Activated naive CD8-positive, alpha-beta T cell (primary cell): ENCODE data around the gene TAL1.

ENCODE experiments used
- H3K27ac Mint-ChIP-seq: one replicate; pipeline ENCODE4 v1.8.0; 2021; ENCODE audit warnings: mixed read lengths
- H3K27me3 Mint-ChIP-seq: one replicate; pipeline ENCODE4 v1.8.0; 2021; ENCODE audit warnings: mixed read lengths
- H3K36me3 Mint-ChIP-seq: one replicate; pipeline ENCODE4 v1.8.0; 2021; ENCODE audit warnings: mixed read lengths
- H3K4me1 Mint-ChIP-seq: one replicate; pipeline ENCODE4 v1.8.0; 2021; ENCODE audit warnings: low read depth, mixed read lengths
- H3K4me3 Mint-ChIP-seq: one replicate; pipeline ENCODE4 v1.8.0; 2021; ENCODE audit warnings: mild to moderate bottlenecking, mixed read lengths
- H3K9me3 Mint-ChIP-seq: one replicate; pipeline ENCODE4 v1.8.0; 2021; ENCODE audit warnings: low read depth, mixed read lengths

TAL1 gene

GRCh38 chr1:47190509-47190855, 41.5 kb downstream of the TAL1 start:
- Mint-ChIP-seq H3K27ac (no peak overlapping the region), H3K27me3 (peaks cover 4% of the 10 kb centered on the region), H3K4me1 (no peaks in the 10 kb centered on the region), H3K9me3 (no peaks in the 10 kb centered on the region), H3K4me3 (no peak overlapping the region), H3K36me3 (no peaks in the 10 kb centered on the region)

- peaks cover 4% of the 10 kb centered on the region for H3K27me3 Mint-ChIP-seq
- no peak within 1 kb of the TSS for H3K27ac Mint-ChIP-seq
- H3K4me1 Mint-ChIP-seq: no peaks in the 10 kb centered on the region
- H3K36me3 Mint-ChIP-seq: no peaks in the 10 kb centered on the region
- no peaks in the 10 kb centered on the region for H3K9me3 Mint-ChIP-seq
- no peak within 1 kb of the TSS for H3K4me3 Mint-ChIP-seq
Observed at GRCh38 chr1:47189844-47190508, 42.0 kb downstream of the TAL1 start, which contains the start of gene PDZK1IP1. TSS of gene PDZK1IP1 (minus strand) at chr1:47190036. CDS start at chr1:47189932, 104 bp downstream.

DNA sequence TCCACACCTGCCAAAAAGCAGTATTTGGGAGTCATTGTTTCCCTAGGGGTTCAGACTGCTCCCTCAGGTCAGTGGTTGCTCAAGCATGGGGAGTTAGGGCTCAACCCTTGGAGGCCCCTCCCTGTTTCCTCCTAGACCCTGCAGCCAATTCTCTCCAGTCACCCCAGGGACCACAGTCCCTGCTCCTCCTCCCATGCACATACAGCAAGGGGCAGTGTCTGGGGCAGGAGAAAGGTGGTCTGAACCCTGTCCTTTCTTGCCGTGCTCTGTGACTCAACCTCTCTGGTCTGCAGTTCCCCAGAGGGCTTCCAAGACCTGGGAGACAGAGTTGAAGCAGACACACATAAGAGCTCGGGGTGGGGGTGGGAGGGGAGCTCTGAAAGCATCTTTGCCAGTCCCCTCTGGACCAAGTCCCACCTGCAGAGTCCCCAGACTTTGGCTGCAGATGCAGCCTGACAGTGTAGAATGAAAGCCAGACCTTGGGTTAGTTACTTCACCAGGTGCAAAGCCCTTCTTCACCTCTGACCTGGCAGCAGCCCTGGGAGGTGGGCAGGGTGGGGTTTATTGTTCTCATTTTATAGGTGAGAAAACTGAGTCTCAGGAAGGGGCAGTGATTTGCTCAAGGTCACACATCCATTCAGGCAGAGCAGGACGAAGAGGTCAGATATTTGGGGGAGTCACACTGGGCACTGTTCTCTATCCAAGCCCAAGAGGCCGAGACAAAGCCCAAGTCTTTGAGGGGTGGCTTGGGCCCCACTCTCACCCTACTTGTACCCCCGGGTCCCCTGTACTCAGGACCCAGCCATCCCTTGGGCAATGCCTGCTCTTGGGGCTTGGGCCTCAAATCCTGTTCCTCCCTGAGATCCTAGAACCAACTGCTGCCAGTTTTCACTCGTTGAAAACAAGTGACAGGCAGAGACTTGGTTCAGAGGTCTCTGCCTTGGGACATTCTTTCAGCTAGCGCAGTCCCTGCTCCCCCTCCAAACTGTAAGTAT, 42.9 kb downstream of the TAL1 start:
- no peak overlapping the region for H3K4me3 Mint-ChIP-seq
- H3K36me3 Mint-ChIP-seq: no peaks in the 10 kb centered on the region
- H3K27ac Mint-ChIP-seq: no peak overlapping the region
- peaks cover 4% of the 10 kb centered on the region for H3K27me3 Mint-ChIP-seq
- no peaks in the 10 kb centered on the region for H3K9me3 Mint-ChIP-seq
- no peaks in the 10 kb centered on the region for H3K4me1 Mint-ChIP-seq

GRCh38 chr1:47187926-47188250, 44.1 kb downstream of the TAL1 start:
- H3K36me3 Mint-ChIP-seq: no peaks in the 10 kb centered on the region
- H3K4me3 Mint-ChIP-seq: no peak overlapping the region
- H3K4me1 Mint-ChIP-seq: no peaks in the 10 kb centered on the region
- H3K27me3 Mint-ChIP-seq: peaks cover 1% of the 10 kb centered on the region
- no peaks in the 10 kb centered on the region for H3K9me3 Mint-ChIP-seq
- H3K27ac Mint-ChIP-seq: no peak overlapping the region

GRCh38 chr1:47187231-47187925, 44.6 kb downstream of the TAL1 start:
- no peaks in the 10 kb centered on the region for H3K4me1 Mint-ChIP-seq
- H3K9me3 Mint-ChIP-seq: no peaks in the 10 kb centered on the region
- H3K27me3 Mint-ChIP-seq: peaks cover 2% of the 10 kb centered on the region
- no peak overlapping the region for H3K27ac Mint-ChIP-seq
- H3K4me3 Mint-ChIP-seq: no peak overlapping the region
- H3K36me3 Mint-ChIP-seq: no peaks in the 10 kb centered on the region

DNA sequence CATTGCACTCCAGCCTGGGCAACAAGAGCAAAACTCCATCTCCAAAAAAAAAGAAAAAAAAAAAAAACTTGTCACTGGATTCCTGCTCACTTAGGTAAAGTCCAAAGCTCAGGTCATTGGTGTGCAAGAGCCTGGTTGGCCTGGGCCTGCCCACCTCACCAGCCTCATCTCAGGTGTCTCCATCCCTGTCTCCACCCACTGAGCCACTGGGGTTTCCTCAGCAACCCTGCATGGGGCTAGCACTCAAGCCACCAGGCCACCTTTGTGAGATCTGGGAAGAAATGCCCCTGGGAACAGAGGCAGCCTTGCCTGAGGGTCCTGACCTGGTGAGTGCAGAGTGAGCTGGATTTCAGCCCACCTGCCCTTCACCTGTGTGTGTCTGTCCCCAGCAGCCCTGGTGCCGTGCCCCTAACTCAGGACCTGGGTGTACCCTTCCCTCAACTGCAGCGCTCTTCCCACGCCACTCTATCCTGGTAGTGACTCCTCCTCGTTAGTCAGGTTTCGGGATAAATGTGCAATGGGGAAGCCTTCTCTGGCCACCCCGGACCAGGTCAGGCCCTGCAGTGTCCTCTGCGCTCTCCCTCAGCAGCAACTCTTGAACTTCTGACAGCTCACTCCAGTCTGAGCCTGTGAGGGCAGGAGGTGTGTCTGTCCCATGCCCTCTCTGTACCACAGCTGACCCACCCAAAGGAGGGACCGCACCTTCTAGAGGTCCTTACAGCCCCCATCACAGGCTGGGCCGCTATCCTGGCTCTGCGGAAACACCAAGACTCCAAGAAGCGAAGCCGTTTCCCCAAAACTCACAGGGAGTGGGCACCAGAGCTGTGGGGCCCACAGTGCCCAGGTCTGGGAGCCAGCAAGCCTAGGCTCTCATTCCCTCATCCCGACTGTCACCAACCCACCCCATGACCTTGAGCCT, 45.5 kb downstream of the TAL1 start:
- Mint-ChIP-seq H3K4me1 (no peaks in the 10 kb centered on the region), H3K27ac (no peak overlapping the region), H3K9me3 (no peaks in the 10 kb centered on the region), H3K4me3 (no peak overlapping the region), H3K36me3 (no peaks in the 10 kb centered on the region), H3K27me3 (peaks cover 2% of the 10 kb centered on the region)

GRCh38 chr1:47184822-47185677, 47.0 kb downstream of the TAL1 start:
- Mint-ChIP-seq H3K4me1 (no peaks in the 10 kb centered on the region), H3K36me3 (no peaks in the 10 kb centered on the region), H3K27ac (no peak overlapping the region), H3K9me3 (no peaks in the 10 kb centered on the region), H3K27me3 (peaks cover 10% of the 10 kb centered on the region), H3K4me3 (no peak overlapping the region)

DNA sequence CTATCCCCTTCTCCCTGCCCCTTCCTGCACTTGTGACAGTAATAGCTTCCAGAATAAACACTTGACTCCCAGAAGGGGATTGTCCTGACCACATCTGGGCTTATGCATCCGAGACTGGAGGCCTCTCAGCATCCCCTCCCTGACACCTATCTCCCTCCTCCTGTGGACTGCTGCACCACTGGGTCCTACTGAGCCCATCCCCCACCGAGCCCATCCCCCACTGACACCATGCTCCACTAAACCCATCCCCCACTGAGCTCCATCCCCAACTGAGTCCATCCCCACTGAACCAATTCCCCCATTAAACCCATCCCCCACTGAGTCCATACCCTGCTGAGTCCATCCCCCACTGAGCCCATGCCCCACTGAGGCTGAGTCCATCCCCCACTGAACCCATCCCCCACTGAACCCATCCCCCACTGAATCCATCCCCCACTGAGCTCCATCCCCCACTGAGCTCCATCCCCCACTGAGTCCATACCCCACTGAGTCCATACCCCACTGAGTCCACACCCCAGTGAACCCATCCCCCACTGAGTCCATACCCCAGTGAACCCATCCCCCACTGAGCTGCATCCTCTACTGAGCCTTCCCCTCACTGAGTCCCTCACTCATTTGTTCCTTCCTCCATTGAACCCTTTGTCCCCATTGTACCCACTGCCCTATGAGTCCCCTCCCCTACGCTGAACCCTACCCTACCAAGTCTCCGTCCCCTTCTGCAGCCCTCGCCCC, 47.8 kb downstream of the TAL1 start:
- peaks cover 5% of the 10 kb centered on the region for H3K4me1 Mint-ChIP-seq
- H3K36me3 Mint-ChIP-seq: no peaks in the 10 kb centered on the region
- H3K27me3 Mint-ChIP-seq: peaks cover 11% of the 10 kb centered on the region
- H3K4me3 Mint-ChIP-seq: no peak overlapping the region
- H3K9me3 Mint-ChIP-seq: no peaks in the 10 kb centered on the region
- no peak overlapping the region for H3K27ac Mint-ChIP-seq

- Mint-ChIP-seq H3K4me1 (peaks cover 9% of the 10 kb centered on the region), H3K9me3 (no peaks in the 10 kb centered on the region), H3K36me3 (no peaks in the 10 kb centered on the region), H3K4me3 (no peak overlapping the region), H3K27me3 (peaks cover 17% of the 10 kb centered on the region), H3K27ac (no peak overlapping the region)
Observed at GRCh38 chr1:47183308-47184089, 48.5 kb downstream of the TAL1 start.

DNA sequence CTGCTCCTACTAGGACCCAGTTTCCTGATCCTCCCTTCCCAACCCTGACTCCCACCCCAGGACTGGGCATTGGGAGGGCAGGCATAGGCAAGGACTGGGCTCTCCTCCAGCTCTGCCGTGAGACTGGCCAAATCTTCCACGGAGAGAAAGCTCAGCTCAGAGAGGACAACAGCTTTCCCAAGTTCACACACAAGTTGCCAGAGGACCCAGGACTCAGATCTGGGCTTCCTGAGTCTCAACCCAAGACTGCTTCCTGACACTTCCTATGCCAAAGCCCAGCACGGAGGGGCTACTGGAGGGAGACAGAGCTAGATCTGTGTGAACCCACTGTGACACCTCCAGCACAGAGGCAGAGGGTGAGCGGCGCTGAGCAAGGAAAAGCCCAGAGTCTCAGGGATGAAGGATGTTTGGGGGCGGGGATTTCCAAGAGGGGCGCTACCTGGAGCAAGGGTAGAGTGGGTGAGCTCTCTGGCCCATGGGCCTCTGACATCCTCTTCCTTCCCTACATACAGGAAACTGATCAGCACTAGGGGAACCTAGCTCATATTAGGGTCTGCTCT, 49.3 kb downstream of the TAL1 start:
- peaks cover 18% of the 10 kb centered on the region for H3K27me3 Mint-ChIP-seq
- no peak overlapping the region for H3K4me3 Mint-ChIP-seq
- no peaks in the 10 kb centered on the region for H3K9me3 Mint-ChIP-seq
- no peak overlapping the region for H3K27ac Mint-ChIP-seq
- no peaks in the 10 kb centered on the region for H3K36me3 Mint-ChIP-seq
- peaks cover 9% of the 10 kb centered on the region for H3K4me1 Mint-ChIP-seq

- Mint-ChIP-seq H3K9me3 (no peaks in the 10 kb centered on the region), H3K4me3 (no peak overlapping the region), H3K36me3 (no peaks in the 10 kb centered on the region), H3K27me3 (peaks cover 18% of the 10 kb centered on the region), H3K4me1 (peaks cover 9% of the 10 kb centered on the region), H3K27ac (no peak overlapping the region)
Observed at GRCh38 chr1:47181955-47182675, 49.9 kb downstream of the TAL1 start.
